BE2C (cell line): ENCODE results near the gene GP1BB.
"Not testable (repeated sequence)": the region's sequence is repeated elsewhere in the genome, so short reads cannot be mapped to it uniquely, and the experiment has no call there.

Source experiments
- DNase-seq: peaks from one replicate; pipeline ENCODE4 v3.0.0-alpha.2; 2020
- H3K27me3 ChIP-seq: fragments of 250-450 bp; sonication (Bioruptor Pico); 2 replicates; pipeline ENCODE4 v1.5.1; 2020; ENCODE audit warnings: mild to moderate bottlenecking
- H3K36me3 ChIP-seq: fragments of 250-450 bp; sonication (Bioruptor Pico); 2 replicates; pipeline ENCODE4 v1.5.1; 2020; ENCODE audit warnings: mild to moderate bottlenecking
- H3K4me1 ChIP-seq: fragments of 250-450 bp; sonication (Bioruptor Pico); 2 replicates; pipeline ENCODE4 v1.5.1; 2020
- H3K4me3 ChIP-seq: 2 replicates; pipeline ENCODE4 v1.5.1; 2011; ENCODE audit warnings: low read depth, low read length
- H3K9me3 ChIP-seq: fragments of 250-450 bp; sonication (Bioruptor Pico); 2 replicates; pipeline ENCODE4 v1.5.1; 2020
- TF ChIP-seq, protein P1 (sequence below): IDR thresholded peaks from 2 replicates; pipeline ENCODE4 v1.5.1; 2012; ENCODE audit warnings: mild to moderate bottlenecking, low read depth, low read length

Gene GP1BB

GRCh38 chr22:19691721-19692341 is 31.5 kb upstream of the GP1BB start:
- DNase-seq: no peak

GRCh38 chr22:19693581-19693980 is 29.8 kb upstream of the GP1BB start:
- TF ChIP-seq, protein P1, sequence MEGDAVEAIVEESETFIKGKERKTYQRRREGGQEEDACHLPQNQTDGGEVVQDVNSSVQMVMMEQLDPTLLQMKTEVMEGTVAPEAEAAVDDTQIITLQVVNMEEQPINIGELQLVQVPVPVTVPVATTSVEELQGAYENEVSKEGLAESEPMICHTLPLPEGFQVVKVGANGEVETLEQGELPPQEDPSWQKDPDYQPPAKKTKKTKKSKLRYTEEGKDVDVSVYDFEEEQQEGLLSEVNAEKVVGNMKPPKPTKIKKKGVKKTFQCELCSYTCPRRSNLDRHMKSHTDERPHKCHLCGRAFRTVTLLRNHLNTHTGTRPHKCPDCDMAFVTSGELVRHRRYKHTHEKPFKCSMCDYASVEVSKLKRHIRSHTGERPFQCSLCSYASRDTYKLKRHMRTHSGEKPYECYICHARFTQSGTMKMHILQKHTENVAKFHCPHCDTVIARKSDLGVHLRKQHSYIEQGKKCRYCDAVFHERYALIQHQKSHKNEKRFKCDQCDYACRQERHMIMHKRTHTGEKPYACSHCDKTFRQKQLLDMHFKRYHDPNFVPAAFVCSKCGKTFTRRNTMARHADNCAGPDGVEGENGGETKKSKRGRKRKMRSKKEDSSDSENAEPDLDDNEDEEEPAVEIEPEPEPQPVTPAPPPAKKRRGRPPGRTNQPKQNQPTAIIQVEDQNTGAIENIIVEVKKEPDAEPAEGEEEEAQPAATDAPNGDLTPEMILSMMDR: no peak
- no peaks in the 10 kb centered on the region for H3K9me3 ChIP-seq
- H3K4me3 ChIP-seq: no peak overlapping the region
- H3K36me3 ChIP-seq: no peaks in the 10 kb centered on the region
- no peak for DNase-seq
- no peaks in the 10 kb centered on the region for H3K27me3 ChIP-seq
- H3K4me1 ChIP-seq: no peaks in the 10 kb centered on the region

More at GRCh38 chr22:19691721-19692341, 31.5 kb upstream of the GP1BB start:
- H3K27me3 ChIP-seq: no peaks in the 10 kb centered on the region
- no peak overlapping the region for H3K4me3 ChIP-seq
- H3K4me1 ChIP-seq: no peaks in the 10 kb centered on the region
- TF ChIP-seq, protein P1: no peak
- no peaks in the 10 kb centered on the region for H3K36me3 ChIP-seq
- no peaks in the 10 kb centered on the region for H3K9me3 ChIP-seq

- H3K4me1 ChIP-seq: no peaks in the 10 kb centered on the region
- no peaks in the 10 kb centered on the region for H3K27me3 ChIP-seq
- no peak overlapping the region for H3K4me3 ChIP-seq
- no peaks in the 10 kb centered on the region for H3K9me3 ChIP-seq
- no peaks in the 10 kb centered on the region for H3K36me3 ChIP-seq
- TF ChIP-seq, protein P1: no peak
- DNase-seq: no peak
Observed at GRCh38 chr22:19693981-19694670, 29.2 kb upstream of the GP1BB start.

DNA sequence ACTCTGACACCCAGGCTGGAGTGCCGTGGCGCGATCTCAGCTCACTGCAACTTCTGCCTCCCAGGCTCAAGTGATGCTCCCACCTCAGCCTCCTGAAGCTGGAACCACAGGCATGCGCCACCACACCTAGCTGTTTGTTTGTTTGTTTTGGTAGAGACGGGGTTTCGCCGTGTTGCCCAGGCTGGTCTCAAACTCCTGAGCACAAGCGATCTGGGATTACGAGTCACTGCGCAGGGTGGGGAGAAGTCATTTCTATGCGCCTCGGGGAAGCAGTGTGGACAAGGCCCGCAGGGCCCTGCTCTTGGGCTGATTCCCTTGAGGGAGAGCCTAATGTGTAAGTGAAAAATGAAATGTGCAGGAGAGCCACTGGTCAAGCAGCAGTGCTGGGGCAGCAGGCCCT is 28.6 kb upstream of the GP1BB start:
- no peak for DNase-seq
- H3K4me3 ChIP-seq: no peak overlapping the region
- no peaks in the 10 kb centered on the region for H3K27me3 ChIP-seq
- no peaks in the 10 kb centered on the region for H3K4me1 ChIP-seq
- TF ChIP-seq, protein P1: no peak
- H3K9me3 ChIP-seq: no peaks in the 10 kb centered on the region
- H3K36me3 ChIP-seq: no peaks in the 10 kb centered on the region

GRCh38 chr22:19696504-19697276 is 26.6 kb upstream of the GP1BB start:
- H3K36me3 ChIP-seq: no peaks in the 10 kb centered on the region
- no peaks in the 10 kb centered on the region for H3K27me3 ChIP-seq
- DNase-seq: no peak
- no peak overlapping the region for H3K4me3 ChIP-seq
- TF ChIP-seq, protein P1: no peak
- H3K9me3 ChIP-seq: no peaks in the 10 kb centered on the region
- no peaks in the 10 kb centered on the region for H3K4me1 ChIP-seq

GRCh38 chr22:19697871-19698270 is 25.5 kb upstream of the GP1BB start:
- H3K27me3 ChIP-seq, H3K36me3 ChIP-seq, H3K4me1 ChIP-seq, H3K4me3 ChIP-seq, DNase-seq, H3K9me3 ChIP-seq: not testable (repeated sequence)
